GM21786 (cell line): ENCODE measurements around the gene DNAH3.
"Not testable (repeated sequence)": the region's sequence is repeated elsewhere in the genome, so short reads cannot be mapped to it uniquely, and the experiment has no call there.

ENCODE experiments used
- ATAC-seq: cut with Tn5 transposase; IDR thresholded peaks from one replicate; pipeline ENCODE4 v1.9.1; 2021; ENCODE audit not compliant: unreplicated experiment

Gene DNAH3

DNA sequence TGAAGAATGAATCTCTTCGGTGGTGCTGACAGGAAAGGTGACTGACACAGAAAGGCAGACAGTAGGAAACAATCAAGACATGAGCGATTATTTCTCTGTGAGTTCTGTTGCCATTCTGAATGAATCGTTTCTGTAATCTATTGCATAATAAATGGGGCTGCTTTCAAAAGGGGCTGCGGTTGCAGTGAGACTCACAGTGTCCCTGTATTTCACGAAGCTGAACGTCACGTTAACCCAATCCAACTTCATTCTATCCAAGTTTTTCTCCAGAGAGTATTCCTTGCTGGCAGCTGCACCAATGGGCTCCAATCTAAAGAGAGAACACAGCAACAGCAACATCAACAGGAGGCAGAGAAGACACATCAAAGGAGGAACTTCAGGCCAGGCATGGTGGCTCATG, 75.4 kb downstream of the DNAH3 start:
- ATAC-seq: no peak

DNA sequence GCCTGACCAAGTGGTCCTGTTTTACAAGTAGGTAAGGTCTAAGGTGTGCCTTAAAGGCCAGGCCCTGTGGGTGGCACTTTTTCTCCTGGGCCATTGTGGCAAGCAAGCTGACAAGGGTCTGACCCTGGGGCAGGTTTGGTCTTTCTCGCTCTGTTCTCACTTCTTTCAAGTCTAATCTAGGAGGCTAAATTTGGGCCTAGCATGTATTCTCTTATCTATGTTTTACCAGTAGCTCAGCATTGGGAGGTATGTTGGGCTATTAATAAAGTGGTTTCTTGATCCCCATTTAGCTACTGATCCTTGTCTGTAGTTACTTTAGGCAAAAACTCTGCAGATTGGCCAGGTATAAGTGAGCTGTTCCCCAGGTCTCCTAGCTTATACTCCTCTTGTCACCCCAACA, 77.7 kb downstream of the DNAH3 start:
- ATAC-seq: no peak

GRCh38 chr16:21071741-21072140, 78.9 kb downstream of the DNAH3 start:
- no peak for ATAC-seq

- ATAC-seq: no peak
Measured at GRCh38 chr16:21070564-21070963, 80.1 kb downstream of the DNAH3 start.

GRCh38 chr16:21069986-21070385, 80.7 kb downstream of the DNAH3 start:
- ATAC-seq: no peak

- ATAC-seq: no peak
Measured at GRCh38 chr16:21064203-21064602, 86.4 kb downstream of the DNAH3 start.

- ATAC-seq: not testable (repeated sequence)
Measured at GRCh38 chr16:21063314-21063713, 87.3 kb downstream of the DNAH3 start.

DNA sequence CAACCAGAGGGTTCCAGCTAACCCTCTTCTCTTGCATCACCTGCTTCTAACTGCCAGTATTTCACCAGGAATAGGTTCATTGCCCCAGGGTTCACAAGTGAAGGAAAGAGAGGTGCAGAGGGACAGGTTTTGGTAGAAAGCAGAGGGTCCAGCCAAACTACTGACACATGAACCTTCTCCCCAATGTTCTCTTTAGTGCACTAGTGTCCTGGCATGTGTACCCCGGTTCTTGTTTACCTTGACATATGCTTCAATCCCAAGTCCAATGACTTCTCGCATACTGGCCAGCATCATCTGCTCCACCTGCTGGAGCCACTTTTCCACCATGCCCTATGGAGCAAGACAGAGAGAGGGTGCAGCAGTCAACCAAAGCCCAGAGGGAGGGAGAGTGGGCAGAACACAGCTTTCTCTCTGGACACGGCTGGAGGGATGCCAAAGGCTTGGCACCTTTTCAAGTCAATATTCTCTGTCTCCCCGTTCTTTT, 90.6 kb downstream of the DNAH3 start:
- no peak for ATAC-seq

DNA sequence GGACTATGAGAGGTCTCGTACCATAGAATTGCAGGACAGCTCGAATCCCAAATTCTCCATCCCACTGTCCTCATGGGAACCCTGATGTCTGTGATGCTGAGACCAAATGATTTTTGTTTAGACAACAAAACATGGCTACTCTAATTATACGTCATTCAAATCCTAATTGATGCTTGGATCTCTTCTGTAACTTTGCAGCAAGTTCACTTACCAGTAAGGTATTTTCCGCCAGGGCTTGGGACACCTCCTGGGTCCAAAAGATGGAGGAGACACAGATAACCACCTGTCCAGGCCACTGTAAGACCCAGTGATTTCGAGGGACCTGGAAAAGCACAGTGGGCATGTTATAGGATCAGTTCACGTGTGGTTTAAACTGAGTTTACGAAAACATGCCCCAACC, 92.8 kb downstream of the DNAH3 start:
- no peak for ATAC-seq

DNA sequence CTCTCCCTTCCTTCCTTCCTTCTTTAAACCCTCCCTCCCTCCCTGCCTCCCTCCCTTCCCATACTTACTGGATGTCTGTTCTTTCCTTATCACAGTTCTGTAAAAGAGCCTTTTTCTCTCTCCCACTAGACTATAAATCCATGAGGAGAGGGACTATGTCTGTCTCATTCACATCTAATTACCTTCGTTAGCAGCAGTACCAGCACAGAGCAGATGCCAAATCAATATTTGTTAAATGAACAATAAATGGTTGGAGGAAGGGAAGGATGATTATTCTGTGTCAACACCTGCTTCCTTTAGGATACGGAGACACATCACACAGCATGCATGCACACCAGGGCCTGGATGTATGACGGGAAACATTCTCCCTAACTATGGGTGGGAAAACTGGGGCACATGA, 94.2 kb downstream of the DNAH3 start:
- no peak for ATAC-seq

GRCh38 chr16:21055738-21056137, 94.9 kb downstream of the DNAH3 start:
- not testable (repeated sequence) for ATAC-seq

DNA sequence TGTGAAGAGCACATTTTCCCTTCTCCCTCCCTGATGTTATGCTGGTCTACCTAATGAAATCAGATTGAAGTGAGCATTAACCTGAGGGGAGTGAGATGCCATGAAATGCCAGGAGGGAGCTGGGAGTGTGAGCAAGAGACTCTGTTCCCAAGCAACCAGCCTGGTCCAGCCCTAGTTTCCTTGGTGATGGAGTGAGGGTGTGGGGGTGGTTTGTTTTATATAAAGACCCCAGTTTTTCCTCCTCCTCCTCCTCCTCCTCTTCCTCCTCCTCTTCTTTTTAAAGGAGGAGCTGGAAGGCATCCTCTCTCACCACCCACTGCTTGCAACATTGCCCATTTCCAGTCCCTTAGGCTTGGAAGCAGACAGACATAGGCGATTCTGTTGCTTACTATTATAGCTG, 97.1 kb downstream of the DNAH3 start:
- ATAC-seq: no peak

- ATAC-seq: not testable (repeated sequence)
Measured at GRCh38 chr16:21048091-21048912, 102.3 kb downstream of the DNAH3 start.

GRCh38 chr16:21038197-21038596, 112.4 kb downstream of the DNAH3 start:
- no peak for ATAC-seq

- ATAC-seq: no peak
Measured at GRCh38 chr16:21037736-21038135, 112.9 kb downstream of the DNAH3 start.

DNA sequence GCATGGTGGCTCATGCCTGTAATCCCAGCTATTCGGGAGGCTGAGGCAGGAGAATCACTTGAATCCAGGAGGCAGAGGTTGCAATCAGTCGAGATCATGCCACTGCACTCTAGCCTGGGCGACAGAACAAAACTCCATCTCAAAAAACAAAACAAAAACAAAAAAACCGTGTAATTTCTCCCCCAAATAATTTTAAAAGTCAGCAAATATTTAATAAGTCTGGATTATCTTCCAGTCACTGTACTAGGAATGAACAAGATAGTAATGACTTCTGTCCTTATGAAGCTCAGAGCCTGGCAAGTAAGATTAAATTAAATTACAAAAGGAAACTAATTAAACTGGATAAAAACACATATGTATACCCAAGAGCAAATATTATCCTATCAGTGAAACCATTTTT, 113.5 kb downstream of the DNAH3 start:
- ATAC-seq: no peak

DNA sequence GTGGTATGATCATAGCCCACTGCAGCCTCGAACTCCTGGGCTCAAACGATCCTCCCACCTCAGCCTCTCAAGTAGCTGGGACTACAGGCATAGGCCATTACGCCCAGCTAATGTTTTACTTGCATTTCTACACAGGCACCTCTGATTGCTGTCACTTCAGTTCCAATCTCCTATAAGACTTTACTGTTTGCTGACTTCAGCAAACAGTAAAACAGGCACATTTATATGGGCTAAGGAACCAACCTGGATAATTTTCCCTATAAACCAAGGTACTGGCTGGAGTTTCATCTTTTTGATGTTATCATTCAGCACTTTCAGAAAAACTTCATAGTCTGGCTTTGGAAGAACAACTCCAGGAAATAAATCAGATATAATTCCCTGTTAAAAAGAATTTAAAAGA, 114.2 kb downstream of the DNAH3 start:
- no peak for ATAC-seq

- no peak for ATAC-seq
Measured at GRCh38 chr16:21033704-21034103, 116.9 kb downstream of the DNAH3 start.

- no peak for ATAC-seq
Measured at GRCh38 chr16:21033264-21033663, 117.4 kb downstream of the DNAH3 start.

GRCh38 chr16:21028728-21029127, 121.9 kb downstream of the DNAH3 start:
- ATAC-seq: no peak

DNA sequence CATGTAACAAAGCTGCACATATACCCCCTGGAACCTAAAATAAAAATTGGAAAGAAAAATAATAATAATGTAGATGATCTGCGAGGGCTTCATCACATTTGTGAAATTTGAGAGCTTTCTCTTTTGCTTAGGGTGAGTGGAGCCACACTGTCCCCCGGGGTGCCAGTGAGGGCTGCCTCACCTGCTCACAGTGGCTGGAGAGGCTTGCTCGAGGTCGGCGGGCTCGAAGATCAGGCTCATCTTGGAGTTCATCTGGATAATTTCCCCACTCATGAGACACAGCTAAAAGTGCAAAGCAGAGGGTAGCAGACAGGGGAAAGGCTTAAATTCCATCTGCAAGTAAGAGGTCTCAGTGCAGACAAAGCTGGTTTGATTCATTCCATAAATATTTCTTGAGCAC, 123.8 kb downstream of the DNAH3 start:
- ATAC-seq: no peak

DNA sequence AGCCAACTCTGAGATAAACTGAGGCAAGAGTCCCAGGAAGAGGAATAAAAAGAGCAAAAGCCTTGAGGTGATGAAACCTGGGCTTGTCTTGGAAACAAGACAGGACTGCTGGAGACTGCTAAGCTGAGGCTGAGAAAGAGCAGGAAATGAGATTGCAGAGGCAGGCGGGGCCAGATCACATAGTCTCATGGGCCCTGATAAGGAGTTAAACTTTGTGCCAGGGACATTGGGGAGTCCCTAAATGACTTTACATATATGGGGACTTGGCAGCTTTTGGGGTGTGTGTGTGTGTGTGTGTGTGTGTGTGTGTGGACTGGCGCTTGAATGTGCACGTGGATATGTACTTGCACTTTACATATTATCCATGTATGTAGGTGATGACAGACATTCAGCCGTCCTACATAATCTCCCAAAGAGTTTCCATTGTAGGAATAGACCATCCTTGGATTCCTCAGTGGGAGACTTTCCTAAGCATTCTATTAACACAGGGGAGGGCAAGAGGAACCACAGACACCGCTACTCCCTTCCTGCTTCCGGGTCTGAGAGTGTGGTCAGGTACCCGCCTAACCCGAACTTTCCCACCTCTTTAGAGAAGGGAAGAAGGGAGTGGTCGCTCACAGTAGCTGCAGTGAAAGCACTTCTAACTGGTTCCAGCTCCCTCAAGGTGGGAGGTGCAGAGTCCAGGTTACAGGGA, 127.0 kb downstream of the DNAH3 start:
- no peak for ATAC-seq
